Ammon's horn (tissue), 1 donor: Measurements from ENCODE around the gene SMOC2.

Source experiments
- DNase-seq: peaks from one replicate; pipeline ENCODE4 v3.0.0-alpha.2; 2016; ENCODE audit warnings: low spot score

Gene SMOC2

GRCh38 chr6:168711049-168711640, 270.2 kb downstream of the SMOC2 start:
- no peak for DNase-seq

GRCh38 chr6:168711666-168712300, 270.8 kb downstream of the SMOC2 start:
- no peak for DNase-seq

GRCh38 chr6:168712993-168713392, 272.0 kb downstream of the SMOC2 start:
- no peak for DNase-seq

- DNase-seq, result no peak
These were observed 272.9 kb downstream of the SMOC2 start for GRCh38 chr6:168713839-168714238.

GRCh38 chr6:168714547-168715260, 273.7 kb downstream of the SMOC2 start:
- DNase-seq, result no peak

- DNase-seq, result no peak
These were observed 274.9 kb downstream of the SMOC2 start for GRCh38 chr6:168715643-168716481.

GRCh38 chr6:168716581-168716980, 275.6 kb downstream of the SMOC2 start:
- no peak for DNase-seq

GRCh38 chr6:168717491-168717890, 276.5 kb downstream of the SMOC2 start:
- DNase-seq, result no peak
